ENCODE results near the gene TEPSIN.
A peak's percentile ranks its signal among the peaks of the same experiment; 100 is the strongest.

Gene TEPSIN

GRCh38 chr17:81232616-81233241 is 6.1 kb downstream of the TEPSIN start:
- TF ChIP-seq CEBPB (IDR thresholded peaks at IDR 0.05) (no peak), TEAD4 (IDR thresholded peaks at IDR 0.05) (no peak), TCF12 (IDR thresholded peaks at IDR 0.05; ENCODE audit: low read depth) (no peak)

GRCh38 chr17:81231766-81232581 is 6.9 kb downstream of the TEPSIN start:
- no peak for TF ChIP-seq EGR1 (IDR thresholded peaks at IDR 0.05)
- no peak for TF ChIP-seq CREB1 (IDR thresholded peaks at IDR 0.05; ENCODE audit: low read depth)
- no peak for TF ChIP-seq FOXM1 (IDR thresholded peaks at IDR 0.05; ENCODE audit: borderline replicate concordance, low read depth)
- no peak for TF ChIP-seq CEBPB (IDR thresholded peaks at IDR 0.05)
- TF ChIP-seq EP300 (IDR thresholded peaks at IDR 0.05; ENCODE audit: borderline replicate concordance), result no peak
- no peak for TF ChIP-seq YY1 (IDR thresholded peaks at IDR 0.05; ENCODE audit: low read depth)
- TF ChIP-seq TEAD4 (IDR thresholded peaks at IDR 0.05), result no peak
- TF ChIP-seq, protein P1, sequence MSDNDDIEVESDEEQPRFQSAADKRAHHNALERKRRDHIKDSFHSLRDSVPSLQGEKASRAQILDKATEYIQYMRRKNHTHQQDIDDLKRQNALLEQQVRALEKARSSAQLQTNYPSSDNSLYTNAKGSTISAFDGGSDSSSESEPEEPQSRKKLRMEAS (IDR thresholded peaks at IDR 0.05), result no peak
- TF ChIP-seq, protein P2, sequence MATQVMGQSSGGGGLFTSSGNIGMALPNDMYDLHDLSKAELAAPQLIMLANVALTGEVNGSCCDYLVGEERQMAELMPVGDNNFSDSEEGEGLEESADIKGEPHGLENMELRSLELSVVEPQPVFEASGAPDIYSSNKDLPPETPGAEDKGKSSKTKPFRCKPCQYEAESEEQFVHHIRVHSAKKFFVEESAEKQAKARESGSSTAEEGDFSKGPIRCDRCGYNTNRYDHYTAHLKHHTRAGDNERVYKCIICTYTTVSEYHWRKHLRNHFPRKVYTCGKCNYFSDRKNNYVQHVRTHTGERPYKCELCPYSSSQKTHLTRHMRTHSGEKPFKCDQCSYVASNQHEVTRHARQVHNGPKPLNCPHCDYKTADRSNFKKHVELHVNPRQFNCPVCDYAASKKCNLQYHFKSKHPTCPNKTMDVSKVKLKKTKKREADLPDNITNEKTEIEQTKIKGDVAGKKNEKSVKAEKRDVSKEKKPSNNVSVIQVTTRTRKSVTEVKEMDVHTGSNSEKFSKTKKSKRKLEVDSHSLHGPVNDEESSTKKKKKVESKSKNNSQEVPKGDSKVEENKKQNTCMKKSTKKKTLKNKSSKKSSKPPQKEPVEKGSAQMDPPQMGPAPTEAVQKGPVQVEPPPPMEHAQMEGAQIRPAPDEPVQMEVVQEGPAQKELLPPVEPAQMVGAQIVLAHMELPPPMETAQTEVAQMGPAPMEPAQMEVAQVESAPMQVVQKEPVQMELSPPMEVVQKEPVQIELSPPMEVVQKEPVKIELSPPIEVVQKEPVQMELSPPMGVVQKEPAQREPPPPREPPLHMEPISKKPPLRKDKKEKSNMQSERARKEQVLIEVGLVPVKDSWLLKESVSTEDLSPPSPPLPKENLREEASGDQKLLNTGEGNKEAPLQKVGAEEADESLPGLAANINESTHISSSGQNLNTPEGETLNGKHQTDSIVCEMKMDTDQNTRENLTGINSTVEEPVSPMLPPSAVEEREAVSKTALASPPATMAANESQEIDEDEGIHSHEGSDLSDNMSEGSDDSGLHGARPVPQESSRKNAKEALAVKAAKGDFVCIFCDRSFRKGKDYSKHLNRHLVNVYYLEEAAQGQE (IDR thresholded peaks at IDR 0.05; ENCODE audit: low read depth), result no peak
- no peak for TF ChIP-seq ZBTB7A (IDR thresholded peaks at IDR 0.05; ENCODE audit: low read depth)
- no peak for TF ChIP-seq RAD21 (IDR thresholded peaks at IDR 0.05; ENCODE audit: low read depth)
- no peak for TF ChIP-seq NFIC (IDR thresholded peaks at IDR 0.05)
- TF ChIP-seq, protein P3, sequence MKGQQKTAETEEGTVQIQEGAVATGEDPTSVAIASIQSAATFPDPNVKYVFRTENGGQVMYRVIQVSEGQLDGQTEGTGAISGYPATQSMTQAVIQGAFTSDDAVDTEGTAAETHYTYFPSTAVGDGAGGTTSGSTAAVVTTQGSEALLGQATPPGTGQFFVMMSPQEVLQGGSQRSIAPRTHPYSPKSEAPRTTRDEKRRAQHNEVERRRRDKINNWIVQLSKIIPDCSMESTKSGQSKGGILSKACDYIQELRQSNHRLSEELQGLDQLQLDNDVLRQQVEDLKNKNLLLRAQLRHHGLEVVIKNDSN (IDR thresholded peaks at IDR 0.05), result no peak

- TF ChIP-seq, protein P3 (IDR thresholded peaks at IDR 0.05), result no peak
- TF ChIP-seq CREB1 (IDR thresholded peaks at IDR 0.05; ENCODE audit: low read depth), result no peak
- no peak for TF ChIP-seq EP300 (IDR thresholded peaks at IDR 0.05; ENCODE audit: borderline replicate concordance)
- TF ChIP-seq CEBPB (IDR thresholded peaks at IDR 0.05), result no peak
- TF ChIP-seq ZBTB7A (IDR thresholded peaks at IDR 0.05; ENCODE audit: low read depth), result no peak
- TF ChIP-seq FOXM1 (IDR thresholded peaks at IDR 0.05; ENCODE audit: borderline replicate concordance, low read depth), result no peak
- TF ChIP-seq, protein P1 (IDR thresholded peaks at IDR 0.05), result no peak
- TF ChIP-seq TCF12 (IDR thresholded peaks at IDR 0.05; ENCODE audit: low read depth), result no peak
- no peak for TF ChIP-seq RAD21 (IDR thresholded peaks at IDR 0.05; ENCODE audit: low read depth)
- no peak for TF ChIP-seq EGR1 (IDR thresholded peaks at IDR 0.05)
- no peak for TF ChIP-seq NFIC (IDR thresholded peaks at IDR 0.05)
- TF ChIP-seq TEAD4 (IDR thresholded peaks at IDR 0.05), result no peak
- no peak for TF ChIP-seq YY1 (IDR thresholded peaks at IDR 0.05; ENCODE audit: low read depth)
- TF ChIP-seq, protein P2 (IDR thresholded peaks at IDR 0.05; ENCODE audit: low read depth), result no peak
- no peak for TF ChIP-seq TAF1 (IDR thresholded peaks at IDR 0.05; ENCODE audit: low read depth)
These were observed 7.7 kb downstream of the TEPSIN start for GRCh38 chr17:81231121-81231645.

- TF ChIP-seq YY1 (IDR thresholded peaks at IDR 0.05; ENCODE audit: low read depth) (no peak), RAD21 (IDR thresholded peaks at IDR 0.05; ENCODE audit: low read depth) (peak; percentile 54)
These were observed 8.6 kb downstream of the TEPSIN start for GRCh38 chr17:81230043-81230820.

DNA sequence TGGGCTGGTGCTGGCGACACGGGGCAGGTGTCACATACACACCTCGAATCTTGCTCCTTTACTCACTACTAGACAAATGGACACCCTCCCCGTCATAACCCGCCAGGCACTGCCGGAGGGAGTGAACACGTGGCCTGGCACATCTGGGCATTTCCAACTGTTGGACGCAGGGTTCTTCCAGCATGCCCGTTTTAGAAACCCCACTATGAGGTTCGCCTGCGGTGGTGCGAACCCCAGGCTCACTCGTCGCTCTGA is 9.3 kb downstream of the TEPSIN start:
- no peak for TF ChIP-seq TCF12 (IDR thresholded peaks at IDR 0.05; ENCODE audit: low read depth)

Data from Ishikawa (cell line).